Liver (tissue), 9 donors: Measurements from ENCODE around the gene SPOUT1. TPM values are rescaled to one million over a fixed set of nuclear protein-coding genes. Genes with fewer than 3 reads are reported as not detected.
"Not testable (repeated sequence)": the region's sequence is repeated elsewhere in the genome, so short reads cannot be mapped to it uniquely, and the experiment has no call there.

Experiments used
- DNase-seq: peaks from one replicate; pipeline ENCODE4 v3.0.0-alpha.2; 2017; ENCODE audit warnings: low spot score
- H3K27ac ChIP-seq, 2 donors: one replicate each; pipeline ENCODE4 v1.7.0; 2013; ENCODE audit warnings: inconsistent platforms in 2 of 2, low read length in 2 of 2, control low read depth in 1 of 2, low read depth in 1 of 2, mild to moderate bottlenecking in 1 of 2
- H3K27me3 ChIP-seq, 4 donors: one replicate each; pipeline versions ENCODE4 v1.6.1 to v1.7.0; 2013; ENCODE audit warnings: low read length in 3 of 4, inconsistent platforms in 1 of 4, mild to moderate bottlenecking in 1 of 4, moderate library complexity in 1 of 4; ENCODE audit not compliant: control insufficient read depth in 4 of 4, insufficient read depth in 4 of 4
- H3K36me3 ChIP-seq, 4 donors: one replicate each; pipeline versions ENCODE4 v1.6.1 to v1.7.0; 2013; ENCODE audit warnings: low read length in 3 of 4, mild to moderate bottlenecking in 3 of 4, low read depth in 1 of 4, moderate library complexity in 1 of 4; ENCODE audit not compliant: control insufficient read depth in 4 of 4, insufficient read depth in 3 of 4
- H3K4me1 ChIP-seq, 4 donors: one replicate each; pipeline versions ENCODE4 v1.6.1 to v1.7.0; 2013; ENCODE audit warnings: low read length in 3 of 4, mild to moderate bottlenecking in 3 of 4, moderate library complexity in 1 of 4; ENCODE audit not compliant: control insufficient read depth in 4 of 4, insufficient read depth in 4 of 4
- H3K4me3 ChIP-seq, 3 donors: one replicate each; pipeline versions ENCODE4 v1.6.1 to v1.7.0; 2013; ENCODE audit warnings: low read length in 3 of 3, control low read depth in 1 of 3, low read depth in 1 of 3, mild to moderate bottlenecking in 1 of 3
- H3K9ac ChIP-seq, 2 donors: one replicate each; pipeline ENCODE4 v1.7.0; 2013; ENCODE audit warnings: low read length in 2 of 2, mild to moderate bottlenecking in 2 of 2, moderate library complexity in 2 of 2, control low read depth in 1 of 2, low read depth in 1 of 2
- H3K9me3 ChIP-seq, 4 donors: one replicate each; pipeline versions ENCODE4 v1.6.1 to v1.7.0; 2013; ENCODE audit warnings: low read length in 3 of 4; ENCODE audit not compliant: control insufficient read depth in 4 of 4
- CTCF ChIP-seq: fragments of 150-350 bp; IDR thresholded peaks from 2 replicates; pipeline ENCODE4 v1.5.1; 2017; ENCODE audit warnings: improper control_type of control experiment, low read depth, low read length; ENCODE audit not compliant: missing input control
- RAD21 ChIP-seq, 2 donors: IDR thresholded peaks; 2 replicates each; pipeline ENCODE4 v1.6.1; 2016; ENCODE audit warnings: antibody characterized with exemption in 2 of 2, mild to moderate bottlenecking in 2 of 2
- REST ChIP-seq: IDR thresholded peaks from 2 replicates; pipeline ENCODE4 v1.6.1; 2016; ENCODE audit warnings: antibody characterized with exemption, mild to moderate bottlenecking
- RXRA ChIP-seq, 2 donors: IDR thresholded peaks; 2 replicates each; pipeline ENCODE4 v1.6.1; 2017 to 2018; ENCODE audit warnings: antibody characterized with exemption in 2 of 2, mild to moderate bottlenecking in 1 of 2
- WGBS: extraction: QIAGEN DNeasy Blood & Tissue Kit; methylation state at CpG from one replicate; pipeline ENCODE4 v1.1.7; 2013; 5-methylcytosine and 5-hydroxymethylcytosine counted together
- polyA plus RNA-seq, 2 donors: library from polyadenylated mRNA; stranded (reverse) in 1 of 2; unstranded in 1 of 2; fragments of 200-250 nt in 1 of 2; fragments of >200 nt in 1 of 2; fragmentation: Nextera tagmentation in 1 of 2; extraction: Ambion mirVana in 1 of 2; gene quantifications; one replicate each; pipeline versions ENCODE4 v1.2.1 to v1.2.3, GENCODE V29; 2013 to 2015
- total RNA-seq, 2 donors: library from RNA; depleted of rRNA; stranded (reverse); fragments of >200 nt; gene quantifications; one replicate each; pipeline ENCODE4 v1.2.3, GENCODE V29; 2014
- donor health status: healthy.
- donor health status: healthy.
- donor health status: healthy.
- donor health status: healthy.
- donor health status: healthy.

Gene SPOUT1
- total and polyA plus RNA-seq, 4 donors: 9.0 to 30.1 (median 14.5) TPM

GRCh38 chr9:128860937-128861336 is 31.3 kb upstream of the SPOUT1 start:
- 95% methylated on average over 5 of the region's 5 CpGs for WGBS
- peaks cover 8 to 31% (median 17%) of the 10 kb centered on the region in 4 donors for H3K4me1 ChIP-seq
- DNase-seq: no peak
- no peak overlapping the region for H3K4me3 ChIP-seq
- no peaks in the 10 kb centered on the region for H3K36me3 ChIP-seq
- H3K27me3 ChIP-seq: no peaks in the 10 kb centered on the region
- no peak overlapping the region for H3K27ac ChIP-seq
- no peak for TF ChIP-seq REST
- no peak overlapping the region for H3K9ac ChIP-seq
- H3K9me3 ChIP-seq: no peaks in the 10 kb centered on the region

- not testable (repeated sequence) for H3K27me3 ChIP-seq, DNase-seq, H3K4me3 ChIP-seq, H3K36me3 ChIP-seq, H3K27ac ChIP-seq, H3K9ac ChIP-seq, H3K9me3 ChIP-seq
- 97% methylated on average over 7 of the region's 7 CpGs for WGBS
- peaks cover 8 to 24% (median 15%) of the 10 kb centered on the region in 4 donors for H3K4me1 ChIP-seq
Measured at GRCh38 chr9:128858476-128858875, 28.9 kb upstream of the SPOUT1 start.

GRCh38 chr9:128854454-128854853 is 24.9 kb upstream of the SPOUT1 start:
- not testable (repeated sequence) for H3K9me3 ChIP-seq, H3K9ac ChIP-seq, H3K36me3 ChIP-seq, H3K27me3 ChIP-seq, H3K4me3 ChIP-seq, DNase-seq, H3K27ac ChIP-seq
- H3K4me1 ChIP-seq: peaks cover 2 to 13% (median 11%) of the 10 kb centered on the region in 4 donors
- WGBS: 96% methylated on average over 6 of the region's 6 CpGs

GRCh38 chr9:128852646-128853045 is 23.1 kb upstream of the SPOUT1 start:
- H3K27me3 ChIP-seq, H3K9ac ChIP-seq, H3K27ac ChIP-seq, H3K36me3 ChIP-seq, H3K4me3 ChIP-seq, H3K9me3 ChIP-seq, DNase-seq: not testable (repeated sequence)
- peaks cover 2 to 13% (median 11%) of the 10 kb centered on the region in 4 donors for H3K4me1 ChIP-seq
- whole genome bisulfite sequencing: 81% methylated on average over 2 of the region's 2 CpGs

- peak; percentile 61 for TF ChIP-seq CTCF
- TF ChIP-seq RAD21 (IDR thresholded peaks at IDR 0.05): peak; percentile 84
- peak; percentile 32 to 37 for TF ChIP-seq RXRA (IDR thresholded peaks at IDR 0.05)
- not testable (repeated sequence) for H3K27ac ChIP-seq, H3K27me3 ChIP-seq, H3K4me3 ChIP-seq, H3K36me3 ChIP-seq, H3K9me3 ChIP-seq, DNase-seq, H3K9ac ChIP-seq
- 53% methylated on average over 10 of the region's 10 CpGs for WGBS
- H3K4me1 ChIP-seq: peaks cover 2 to 13% (median 11%) of the 10 kb centered on the region in 4 donors
Measured at GRCh38 chr9:128851779-128852600, 22.4 kb upstream of the SPOUT1 start.

GRCh38 chr9:128851024-128851423 is 21.4 kb upstream of the SPOUT1 start:
- H3K4me3 ChIP-seq: not testable (repeated sequence)

More at GRCh38 chr9:128851024-128851423, 21.4 kb upstream of the SPOUT1 start:
- H3K36me3 ChIP-seq, H3K27me3 ChIP-seq, DNase-seq, H3K9ac ChIP-seq, H3K9me3 ChIP-seq, H3K27ac ChIP-seq: not testable (repeated sequence)
- peaks cover under 1 to 13% (median 11%) of the 10 kb centered on the region in 4 donors for H3K4me1 ChIP-seq
- WGBS: 88% methylated on average over 10 of the region's 10 CpGs
